GM10248 (cell line): ENCODE results near the gene GPR173.

Experiments used
- CTCF ChIA-PET: fragments of 300-600 bp; sonication (Branson Sonifier 250); formaldehyde crosslinking; extraction: SDS; loops from one replicate; lab custom pipeline; 2021; ENCODE audit warnings: antibody characterized with exemption; lab: Yijun Ruan, JAX
- POLR2A ChIA-PET: fragments of 350-650 bp; sonication (Branson Sonifier 250); formaldehyde crosslinking; extraction: SDS; loops from one replicate; lab custom pipeline; 2020; ENCODE audit warnings: antibody characterized with exemption; lab: Yijun Ruan, JAX
- DNase-seq: peaks from one replicate; pipeline ENCODE4 v3.0.0; 2012; ENCODE audit errors: extremely low spot score
- CTCF ChIP-seq: IDR thresholded peaks from 2 replicates; pipeline ENCODE4 v1.5.1; 2012; ENCODE audit warnings: mild to moderate bottlenecking, low read depth; ENCODE audit errors: extremely low read depth, missing control alignments, control extremely low read depth

The GPR173 gene

GRCh38 chrX:53128097-53128749 is 79.6 kb downstream of the GPR173 start:
- ChIA-PET POLR2A (no interaction called here), CTCF (no interaction called here)
- no peak for TF ChIP-seq CTCF

More at GRCh38 chrX:53128097-53128749, 79.6 kb downstream of the GPR173 start:
- DNase-seq: no peak
